Measurements from ENCODE around the gene SOAT2. TPM values are rescaled to one million over a fixed set of nuclear protein-coding genes. Genes with fewer than 3 reads are reported as not detected.

Gene SOAT2
- total RNA-seq, 1 donor = not detected

- H3K27me3 ChIP-seq (ENCODE audit: insufficient read depth, low read length) = no peaks in the 10 kb centered on the region
- H3K4me3 ChIP-seq (ENCODE audit: insufficient read depth, low read length) = no peak overlapping the region
- peak; percentile 73 for DNase-seq (ENCODE audit: insufficient read length, low spot score, missing footprints)
- H4K20me1 ChIP-seq (ENCODE audit: insufficient read depth, low read length) = no peaks in the 10 kb centered on the region
- no peaks in the 10 kb centered on the region for H3K79me2 ChIP-seq (ENCODE audit: insufficient read depth, low read length)
- no peak overlapping the region for H2AFZ ChIP-seq (ENCODE audit: low read length)
- H3K9me3 ChIP-seq (ENCODE audit: low read depth, low read length) = no peaks in the 10 kb centered on the region
- no peak overlapping the region for H3K27ac ChIP-seq (ENCODE audit: low read depth, low read length)
- H3K4me2 ChIP-seq (ENCODE audit: insufficient read depth, low read length) = no peak overlapping the region
- H3K36me3 ChIP-seq (ENCODE audit: insufficient read depth, low read length) = no peaks in the 10 kb centered on the region
- H3K4me1 ChIP-seq (ENCODE audit: insufficient read depth, low read length) = peaks cover 9% of the 10 kb centered on the region
- TF ChIP-seq CTCF (IDR thresholded peaks at IDR 0.05; ENCODE audit: extremely low read depth, low read depth, low read length) = no peak
Measured at GRCh38 chr12:53120685-53121525, 17.6 kb downstream of the SOAT2 start.

- Histone ChIP-seq H2AFZ (ENCODE audit: low read length) (peak overlapping the region; percentile 25), H3K36me3 (ENCODE audit: insufficient read depth, low read length) (no peaks in the 10 kb centered on the region), H3K9me3 (ENCODE audit: low read depth, low read length) (no peaks in the 10 kb centered on the region), H3K27me3 (ENCODE audit: insufficient read depth, low read length) (no peaks in the 10 kb centered on the region), H3K4me1 (ENCODE audit: insufficient read depth, low read length) (peaks cover 9% of the 10 kb centered on the region), H3K79me2 (ENCODE audit: insufficient read depth, low read length) (no peaks in the 10 kb centered on the region), H3K27ac (ENCODE audit: low read depth, low read length) (no peak overlapping the region), H3K4me3 (ENCODE audit: insufficient read depth, low read length) (no peak overlapping the region), H4K20me1 (ENCODE audit: insufficient read depth, low read length) (no peaks in the 10 kb centered on the region), H3K4me2 (ENCODE audit: insufficient read depth, low read length) (no peak overlapping the region)
- peak; percentile 66 for DNase-seq (ENCODE audit: insufficient read length, low spot score, missing footprints)
- TF ChIP-seq CTCF (IDR thresholded peaks at IDR 0.05; ENCODE audit: extremely low read depth, low read depth, low read length) = no peak
Measured at GRCh38 chr12:53122961-53123468, 19.7 kb downstream of the SOAT2 start.

- Histone ChIP-seq H3K4me3 (ENCODE audit: insufficient read depth, low read length) (no peak overlapping the region), H3K27ac (ENCODE audit: low read depth, low read length) (no peak overlapping the region), H3K4me1 (ENCODE audit: insufficient read depth, low read length) (peaks cover 9% of the 10 kb centered on the region), H3K4me2 (ENCODE audit: insufficient read depth, low read length) (no peak overlapping the region), H3K27me3 (ENCODE audit: insufficient read depth, low read length) (no peaks in the 10 kb centered on the region), H4K20me1 (ENCODE audit: insufficient read depth, low read length) (no peaks in the 10 kb centered on the region), H3K9me3 (ENCODE audit: low read depth, low read length) (no peaks in the 10 kb centered on the region), H3K79me2 (ENCODE audit: insufficient read depth, low read length) (no peaks in the 10 kb centered on the region), H3K36me3 (ENCODE audit: insufficient read depth, low read length) (no peaks in the 10 kb centered on the region), H2AFZ (ENCODE audit: low read length) (peak overlapping the region; percentile 25)
- no peak for TF ChIP-seq CTCF (IDR thresholded peaks at IDR 0.05; ENCODE audit: extremely low read depth, low read depth, low read length)
- DNase-seq (ENCODE audit: insufficient read length, low spot score, missing footprints) = peak; percentile 98
Measured at GRCh38 chr12:53123578-53124351, 20.5 kb downstream of the SOAT2 start.

GRCh38 chr12:53124352-53124723 is 21.1 kb downstream of the SOAT2 start:
- no peak overlapping the region for H3K4me2 ChIP-seq (ENCODE audit: insufficient read depth, low read length)
- H3K4me1 ChIP-seq (ENCODE audit: insufficient read depth, low read length) = peaks cover 9% of the 10 kb centered on the region
- H3K9me3 ChIP-seq (ENCODE audit: low read depth, low read length) = no peaks in the 10 kb centered on the region
- H3K36me3 ChIP-seq (ENCODE audit: insufficient read depth, low read length) = no peaks in the 10 kb centered on the region
- peak; percentile 61 for DNase-seq (ENCODE audit: insufficient read length, low spot score, missing footprints)
- TF ChIP-seq CTCF (IDR thresholded peaks at IDR 0.05; ENCODE audit: extremely low read depth, low read depth, low read length) = no peak
- H3K27ac ChIP-seq (ENCODE audit: low read depth, low read length) = no peak overlapping the region
- no peaks in the 10 kb centered on the region for H4K20me1 ChIP-seq (ENCODE audit: insufficient read depth, low read length)
- H3K27me3 ChIP-seq (ENCODE audit: insufficient read depth, low read length) = no peaks in the 10 kb centered on the region
- no peaks in the 10 kb centered on the region for H3K79me2 ChIP-seq (ENCODE audit: insufficient read depth, low read length)
- H3K4me3 ChIP-seq (ENCODE audit: insufficient read depth, low read length) = no peak overlapping the region
- no peak overlapping the region for H2AFZ ChIP-seq (ENCODE audit: low read length)
